ENCODE results near the gene SLAIN1.

The SLAIN1 gene

GRCh38 chr13:77811981-77812380, 114.5 kb downstream of the SLAIN1 start:
- TF ChIP-seq CTCF (IDR thresholded peaks at IDR 0.05; ENCODE audit: low read depth, low read length, missing control alignments): no peak
- DNase-seq (ENCODE audit: extremely low read depth, low read depth): no peak
- no peak overlapping the region for H3K4me3 ChIP-seq (replicated peaks; ENCODE audit: low read depth, low read length)
